WTC11 (cell line): Measurements from ENCODE around the gene CHID1. TPM values are rescaled to one million over a fixed set of nuclear protein-coding genes. Genes with fewer than 3 reads are reported as not detected.

Experiments used
- ATAC-seq: fragments of 200-7000 bp; cut with Tn5 transposase; 2 replicates; pipeline ENCODE4 v1.10.0; 2021; ENCODE audit warnings: mild to moderate bottlenecking, moderate library complexity
- CTCF ChIA-PET: fragments of 300-600 bp; sonication (Branson Sonifier 250); formaldehyde crosslinking; loops from one replicate; lab custom pipeline; 2021; ENCODE audit warnings: antibody characterized with exemption; lab: Charles Lee
- POLR2A ChIA-PET: fragments of 350-600 bp; sonication (Branson Sonifier 250); formaldehyde crosslinking; loops from one replicate; lab custom pipeline; 2021; ENCODE audit warnings: antibody characterized with exemption; lab: Charles Lee
- DNase-seq: peaks from one replicate; pipeline ENCODE4 v3.0.0; 2021; ENCODE audit warnings: low spot score
- H3K27ac Mint-ChIP-seq: 2 replicates; pipeline ENCODE4 v1.8.0; 2021; ENCODE audit warnings: mixed read lengths
- H3K27me3 Mint-ChIP-seq: 2 replicates; pipeline ENCODE4 v1.8.0; 2021; ENCODE audit warnings: low read depth, mild to moderate bottlenecking, moderate library complexity, mixed read lengths
- H3K36me3 Mint-ChIP-seq: 2 replicates; pipeline ENCODE4 v1.8.0; 2021; ENCODE audit warnings: mixed read lengths
- H3K4me1 Mint-ChIP-seq: 2 replicates; pipeline ENCODE4 v1.8.0; 2022; ENCODE audit warnings: mixed read lengths
- H3K4me3 Mint-ChIP-seq: 2 replicates; pipeline ENCODE4 v1.8.0; 2021; ENCODE audit warnings: mild to moderate bottlenecking, moderate library complexity, mixed read lengths
- H3K9me3 Mint-ChIP-seq: 2 replicates; pipeline ENCODE4 v1.8.0; 2021; ENCODE audit warnings: mixed read lengths
- CREM ChIP-seq: sonication (generic); formaldehyde crosslinking; IDR thresholded peaks from 2 replicates; pipeline ENCODE4 v1.8.1; 2022; ENCODE audit warnings: mild to moderate bottlenecking, missing genetic modification reagents, moderate library complexity
- ERG ChIP-seq: fragments of 250-450 bp; sonication (Bioruptor Pico); IDR thresholded peaks from 2 replicates; pipeline ENCODE4 v1.8.0; 2021; ENCODE audit warnings: mild to moderate bottlenecking
- ETV6 ChIP-seq: sonication (generic); formaldehyde crosslinking; IDR thresholded peaks from 2 replicates; pipeline ENCODE4 v1.8.1; 2022; ENCODE audit warnings: mild to moderate bottlenecking, missing genetic modification reagents
- FOXJ3 ChIP-seq: sonication (generic); formaldehyde crosslinking; IDR thresholded peaks from 2 replicates; pipeline ENCODE4 v1.9.0; 2021; ENCODE audit warnings: missing genetic modification reagents, mild to moderate bottlenecking, borderline replicate concordance
- FOXP1 ChIP-seq: sonication (generic); formaldehyde crosslinking; IDR thresholded peaks from 2 replicates; pipeline ENCODE4 v1.8.0; 2022; ENCODE audit warnings: missing genetic modification reagents, mild to moderate bottlenecking, moderate library complexity, borderline replicate concordance
- FOXP4 ChIP-seq: sonication (generic); formaldehyde crosslinking; IDR thresholded peaks from 2 replicates; pipeline ENCODE4 v1.8.0; 2022; ENCODE audit warnings: mild to moderate bottlenecking, missing genetic modification reagents
- GABPB1 ChIP-seq: sonication (generic); formaldehyde crosslinking; IDR thresholded peaks from 2 replicates; pipeline ENCODE4 v1.8.1; 2023; ENCODE audit warnings: mild to moderate bottlenecking, missing genetic modification reagents
- HMGA2 ChIP-seq: fragments of 250-450 bp; sonication (Bioruptor Pico); IDR thresholded peaks from 2 replicates; pipeline ENCODE4 v1.4.0; 2021; ENCODE audit warnings: mild to moderate bottlenecking, moderate library complexity
- NFYB ChIP-seq: sonication (generic); formaldehyde crosslinking; conservative IDR thresholded peaks from 2 replicates; pipeline ENCODE4 v1.8.0; 2022; ENCODE audit warnings: low read depth, missing genetic modification reagents
- NR1H2 ChIP-seq: sonication (generic); formaldehyde crosslinking; IDR thresholded peaks from 2 replicates; pipeline ENCODE4 v1.9.0; 2021; ENCODE audit warnings: mild to moderate bottlenecking, moderate library complexity, missing genetic modification reagents
- NR3C1 ChIP-seq: sonication (generic); formaldehyde crosslinking; conservative IDR thresholded peaks from 2 replicates; pipeline ENCODE4 v1.8.1; 2023; ENCODE audit warnings: low read depth, mild to moderate bottlenecking, missing genetic modification reagents
- PRDM15 ChIP-seq: sonication (generic); formaldehyde crosslinking; IDR thresholded peaks from 2 replicates; pipeline ENCODE4 v1.8.0; 2022; ENCODE audit warnings: missing genetic modification reagents
- TEAD1 ChIP-seq: sonication (generic); formaldehyde crosslinking; IDR thresholded peaks from 2 replicates; pipeline ENCODE4 v1.8.0; 2022; ENCODE audit warnings: mild to moderate bottlenecking, missing genetic modification reagents
- USF1 ChIP-seq: sonication (generic); formaldehyde crosslinking; IDR thresholded peaks from 2 replicates; pipeline ENCODE4 v1.8.0; 2022; ENCODE audit warnings: mild to moderate bottlenecking, missing genetic modification reagents
- ZNF219 ChIP-seq: sonication (generic); formaldehyde crosslinking; IDR thresholded peaks from 2 replicates; pipeline ENCODE4 v1.8.0; 2023; ENCODE audit warnings: missing genetic modification reagents, mild to moderate bottlenecking, borderline replicate concordance
- ZNF263 ChIP-seq: sonication (generic); formaldehyde crosslinking; IDR thresholded peaks from 2 replicates; pipeline ENCODE4 v1.8.1; 2022; ENCODE audit warnings: low read depth, mild to moderate bottlenecking, moderate library complexity, missing genetic modification reagents
- ZNF281 ChIP-seq: sonication (generic); formaldehyde crosslinking; IDR thresholded peaks from 2 replicates; pipeline ENCODE4 v1.8.0; 2023; ENCODE audit warnings: mild to moderate bottlenecking, missing genetic modification reagents
- ZNF423 ChIP-seq: fragments of 250-450 bp; sonication (Bioruptor Pico); IDR thresholded peaks from 2 replicates; pipeline ENCODE4 v2.1.2; 2022; ENCODE audit warnings: mild to moderate bottlenecking, moderate library complexity
- total RNA-seq: library from RNA; stranded (reverse); gene quantifications from 3 replicates; pipeline ENCODE4 v1.2.3, GENCODE V29; 2021
- TF ChIP-seq, protein P1 (sequence below): fragments of 250-450 bp; sonication (Bioruptor Pico); conservative IDR thresholded peaks from 2 replicates; pipeline ENCODE4 v1.9.0; 2021; ENCODE audit warnings: mild to moderate bottlenecking
- TF ChIP-seq, protein P2 (sequence below): sonication (generic); formaldehyde crosslinking; IDR thresholded peaks from 2 replicates; pipeline ENCODE4 v1.8.0; 2023; ENCODE audit warnings: missing genetic modification reagents

CHID1 gene
- total RNA-seq, 1 experiment from 2014 or later, result 92.8 TPM

DNA sequence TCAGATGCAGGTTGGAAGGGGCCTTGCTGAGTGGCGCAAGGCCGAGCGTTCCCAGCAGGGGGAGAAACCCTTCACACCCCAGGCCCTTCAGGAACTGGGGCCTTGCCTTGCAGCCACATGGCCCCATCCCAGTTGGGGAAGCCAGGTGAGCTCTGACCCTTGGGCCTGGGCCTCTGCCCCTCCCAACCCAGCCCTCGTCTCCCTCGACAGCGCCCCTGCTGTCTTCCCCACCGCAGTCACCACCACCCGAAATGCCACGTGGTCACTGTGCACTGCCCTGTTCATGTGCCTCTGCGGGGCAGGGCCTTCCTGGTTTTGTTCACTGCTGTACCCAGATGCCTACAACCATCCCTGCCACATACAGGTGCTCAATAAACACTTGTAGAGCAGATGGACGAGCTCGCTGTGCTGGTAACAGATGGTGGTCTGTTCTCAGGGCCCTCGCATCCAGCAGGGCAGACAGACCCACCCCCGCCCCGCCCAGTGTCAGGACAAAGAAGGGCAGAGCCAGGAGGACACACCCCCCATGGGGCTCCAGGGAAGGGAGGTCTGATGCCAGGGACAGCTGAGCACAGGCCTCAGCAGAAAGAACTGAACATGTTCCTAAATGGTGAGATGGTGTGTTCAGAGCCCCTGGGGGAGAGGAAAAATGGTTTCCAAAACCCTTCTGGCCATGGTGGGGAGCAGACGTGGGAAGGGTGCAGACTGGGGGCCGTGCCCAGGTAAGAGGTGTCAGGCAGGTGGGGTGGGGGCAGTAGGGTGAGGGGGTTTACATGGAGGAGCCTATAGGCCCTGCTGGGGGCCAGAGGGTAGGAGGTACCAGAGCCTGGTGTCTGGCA is 72.0 kb downstream of the CHID1 start (continued):
- TF ChIP-seq PRDM15 (CRISPR knock-in tag) (0 out of 2 replicates have a peak, but pooled peaks have one; percentile 32), NR3C1 (CRISPR knock-in tag) (no peak), FOXP1 (CRISPR knock-in tag) (peak; percentile 38; the same call in 1 of the 2 replicates), USF1 (CRISPR knock-in tag) (peak; percentile 67), ZNF219 (CRISPR knock-in tag) (no peak), ZNF281 (CRISPR knock-in tag) (no peak), TEAD1 (CRISPR knock-in tag) (no peak), ETV6 (CRISPR knock-in tag) (peak; percentile 17; the same call in 1 of the 2 replicates), NR1H2 (CRISPR knock-in tag) (peak; percentile 18; the same call in 1 of the 2 replicates), FOXP4 (CRISPR knock-in tag) (no peak), ZNF423 (CRISPR knock-in tag) (no peak), ZNF263 (CRISPR knock-in tag) (no peak)
- TF ChIP-seq, protein P1, sequence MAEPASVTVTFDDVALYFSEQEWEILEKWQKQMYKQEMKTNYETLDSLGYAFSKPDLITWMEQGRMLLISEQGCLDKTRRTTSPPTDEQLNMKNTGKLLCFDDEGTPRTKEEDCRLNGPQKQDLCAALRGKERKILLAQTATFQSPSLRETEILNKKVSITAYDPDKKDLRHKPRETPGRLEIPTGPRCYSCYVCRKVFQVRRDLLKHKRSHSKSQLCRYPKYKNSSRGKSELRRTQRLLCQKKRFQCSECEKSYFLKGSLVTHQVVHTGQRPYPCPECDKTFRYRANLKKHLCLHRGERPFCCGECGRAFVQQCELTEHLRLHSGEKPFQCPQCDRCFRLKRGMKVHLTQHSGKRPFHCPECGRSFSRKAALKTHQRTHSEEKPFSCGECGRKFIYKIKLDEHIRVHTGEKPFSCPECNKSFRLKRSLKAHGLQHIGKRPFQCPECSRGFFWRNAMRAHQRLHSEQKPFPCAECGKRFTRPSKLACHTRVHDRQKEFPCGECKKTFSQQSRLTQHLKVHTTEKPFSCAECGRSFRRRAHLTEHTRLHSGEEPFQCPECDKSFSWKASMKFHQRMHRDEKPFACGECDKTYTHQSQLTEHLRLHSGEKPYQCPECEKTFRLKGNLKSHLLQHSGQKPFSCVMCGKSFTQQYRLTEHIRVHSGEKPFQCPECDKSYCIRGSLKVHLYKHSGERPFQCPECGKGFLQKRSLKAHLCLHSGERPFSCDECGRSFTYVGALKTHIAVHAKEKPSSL, result no peak

DNA sequence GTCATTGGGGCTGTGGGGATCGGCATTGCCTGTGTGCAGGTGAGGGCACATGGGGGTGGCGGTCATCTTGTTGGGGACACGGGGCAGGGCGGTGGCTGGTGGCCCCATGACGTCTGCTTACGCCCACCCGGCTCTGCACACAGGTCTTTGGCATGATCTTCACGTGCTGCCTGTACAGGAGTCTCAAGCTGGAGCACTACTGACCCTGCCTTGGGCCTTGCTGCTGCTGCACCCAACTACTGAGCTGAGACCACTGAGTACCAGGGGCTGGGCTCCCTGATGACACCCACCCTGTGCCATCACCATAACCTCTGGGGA is 72.7 kb downstream of the CHID1 start:
- no peak for DNase-seq
- peaks cover 13% of the 10 kb centered on the region for H3K36me3 Mint-ChIP-seq
- H3K4me3 Mint-ChIP-seq, result no peak overlapping the region
- ChIA-PET CTCF (interaction anchor here (0.6 to 2.2 kb wide), 7 partner anchors 9 to 217 kb away, joined by 3 to 16 read pairs (median 4); partner anchors contain the start of genes CRACR2B and PNPLA2), POLR2A (interaction anchor here (0.5 to 1.0 kb wide), 2 partner anchors 10 to 32 kb away, joined by 3 to 4 read pairs; no protein-coding TSS in a partner anchor)
- H3K27ac Mint-ChIP-seq, result no peak overlapping the region
- H3K27me3 Mint-ChIP-seq, result peaks cover 3% of the 10 kb centered on the region; the same call in 1 of the 2 replicates
- peaks cover 27% of the 10 kb centered on the region for H3K4me1 Mint-ChIP-seq
- ATAC-seq, result no peak
- H3K9me3 Mint-ChIP-seq, result no peaks in the 10 kb centered on the region
- TF ChIP-seq GABPB1 (CRISPR knock-in tag) (no peak), CREM (CRISPR knock-in tag) (no peak), NFYB (no peak), ZNF263 (CRISPR knock-in tag) (no peak), FOXJ3 (CRISPR knock-in tag) (no peak), ERG (CRISPR knock-in tag) (no peak), TEAD1 (CRISPR knock-in tag) (no peak), HMGA2 (CRISPR knock-in tag) (no peak)
- TF ChIP-seq, protein P2, sequence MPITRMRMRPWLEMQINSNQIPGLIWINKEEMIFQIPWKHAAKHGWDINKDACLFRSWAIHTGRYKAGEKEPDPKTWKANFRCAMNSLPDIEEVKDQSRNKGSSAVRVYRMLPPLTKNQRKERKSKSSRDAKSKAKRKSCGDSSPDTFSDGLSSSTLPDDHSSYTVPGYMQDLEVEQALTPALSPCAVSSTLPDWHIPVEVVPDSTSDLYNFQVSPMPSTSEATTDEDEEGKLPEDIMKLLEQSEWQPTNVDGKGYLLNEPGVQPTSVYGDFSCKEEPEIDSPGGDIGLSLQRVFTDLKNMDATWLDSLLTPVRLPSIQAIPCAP (CRISPR knock-in tag), result no peak
